ENCODE results near the gene PISD. TPM values are rescaled to one million over a fixed set of nuclear protein-coding genes. Genes with fewer than 3 reads are reported as not detected.
"Not testable (repeated sequence)": the region's sequence is repeated elsewhere in the genome, so short reads cannot be mapped to it uniquely, and the experiment has no call there.

The PISD gene
- total and polyA plus RNA-seq, 10 donors: 27.6 to 108 (median 65.0) TPM

- peak in 2 of 3 donors; percentile 7 to 49 for TF ChIP-seq POLR2AphosphoS5 (IDR thresholded peaks at IDR 0.05)
- no peak for TF ChIP-seq POLR2A (IDR thresholded peaks at IDR 0.05)
- no peak for TF ChIP-seq CTCF (IDR thresholded peaks at IDR 0.05 in 8 of 11, conservative IDR thresholded peaks at IDR 0.05 in 3 of 11)
- Histone ChIP-seq H3K4me3 (no peak overlapping the region), H3K27me3 (replicated peaks in 1 of 7) (no peaks in the 10 kb centered on the region), H3K36me3 (peaks cover 0 to 42% (median 37%) of the 10 kb centered on the region in 6 donors), H3K27ac (peak overlapping the region in 2 of 8 donors; percentile 4 to 35), H3K4me1 (peaks cover 0 to 14% (median 5%) of the 10 kb centered on the region in 6 donors), H3K9me3 (no peaks in the 10 kb centered on the region)
- DNase-seq: no peak
- intact Hi-C loops (cut with DNase I; ENCODE audit: low total_unique reads): no loop called here
- 91 to 96% (median 94%) methylated on average over 17 of the region's 17 CpGs for WGBS, 5 donors
Observed at GRCh38 chr22:31681349-31682345, 19.6 kb upstream of the PISD start.

- TF ChIP-seq CTCF (IDR thresholded peaks at IDR 0.05 in 8 of 11, conservative IDR thresholded peaks at IDR 0.05 in 3 of 11): no peak
- no peak for TF ChIP-seq POLR2A (IDR thresholded peaks at IDR 0.05)
- TF ChIP-seq POLR2AphosphoS5 (IDR thresholded peaks at IDR 0.05): no peak
- DNase-seq: no peak
- 64 to 71% (median 69%) methylated on average over 9 of the region's 9 CpGs for WGBS, 5 donors
- H3K27me3 ChIP-seq (replicated peaks in 1 of 7): no peaks in the 10 kb centered on the region
- H3K27ac ChIP-seq: peak overlapping the region in 3 of 8 donors; percentile 2 to 35 (median 29)
- peaks cover 0 to 21% (median 10%) of the 10 kb centered on the region in 6 donors for H3K4me1 ChIP-seq
- no peak overlapping the region for H3K4me3 ChIP-seq
- peaks cover 0 to 35% (median 32%) of the 10 kb centered on the region in 6 donors for H3K36me3 ChIP-seq
- no peaks in the 10 kb centered on the region for H3K9me3 ChIP-seq
- intact Hi-C loops (cut with DNase I; ENCODE audit: low total_unique reads): no loop called here
Observed at GRCh38 chr22:31680861-31681341, 18.9 kb upstream of the PISD start.

- TF ChIP-seq CTCF (IDR thresholded peaks at IDR 0.05 in 8 of 11, conservative IDR thresholded peaks at IDR 0.05 in 3 of 11) (no peak), POLR2A (IDR thresholded peaks at IDR 0.05) (no peak), POLR2AphosphoS5 (IDR thresholded peaks at IDR 0.05) (no peak)
- intact Hi-C loops (cut with DNase I; ENCODE audit: low total_unique reads): no loop called here
- Histone ChIP-seq H3K4me1 (peaks cover 0 to 32% (median 14%) of the 10 kb centered on the region in 6 donors), H3K9me3 (no peaks in the 10 kb centered on the region), H3K27ac (no peak overlapping the region), H3K36me3 (peaks cover 0 to 13% (median 11%) of the 10 kb centered on the region in 6 donors), H3K27me3 (replicated peaks in 1 of 7) (no peaks in the 10 kb centered on the region), H3K4me3 (no peak overlapping the region)
- DNase-seq: no peak
- WGBS, 5 donors: 88 to 95% (median 89%) methylated on average over 7 of the region's 7 CpGs
Observed at GRCh38 chr22:31678748-31679147, 16.7 kb upstream of the PISD start.

- H3K27ac ChIP-seq: peak overlapping the region; percentile 47 to 88 (median 81)
- WGBS, 5 donors: 2 to 4% (median 2%) methylated on average over 23 to 25 of the region's 25 CpGs
- H3K9me3 ChIP-seq: no peaks in the 10 kb centered on the region
- intact Hi-C loops (cut with DNase I; ENCODE audit: low total_unique reads): no loop called here
- H3K36me3 ChIP-seq: no peaks in the 10 kb centered on the region
- peaks cover 0 to 35% (median 14%) of the 10 kb centered on the region in 6 donors for H3K4me1 ChIP-seq
- peak; percentile 98 for DNase-seq
- H3K27me3 ChIP-seq (replicated peaks in 1 of 7): no peaks in the 10 kb centered on the region
- H3K4me3 ChIP-seq: peak overlapping the region; percentile 38 to 69 (median 48)
- TF ChIP-seq POLR2AphosphoS5 (IDR thresholded peaks at IDR 0.05): peak; percentile 85 to 93 (median 89)
- no peak for TF ChIP-seq CTCF (IDR thresholded peaks at IDR 0.05 in 8 of 11, conservative IDR thresholded peaks at IDR 0.05 in 3 of 11)
- TF ChIP-seq POLR2A (IDR thresholded peaks at IDR 0.05): no peak
Observed at GRCh38 chr22:31676700-31677099, 14.7 kb upstream of the PISD start.

- H3K27me3 ChIP-seq (replicated peaks in 1 of 7); intact Hi-C loops (cut with DNase I; ENCODE audit: low total_unique reads); H3K4me3 ChIP-seq; H3K9me3 ChIP-seq; DNase-seq; H3K36me3 ChIP-seq: not testable (repeated sequence)
- WGBS, 5 donors: 53 to 61% (median 57%) methylated on average over 5 of the region's 5 CpGs
- peaks cover 0 to 31% (median 10%) of the 10 kb centered on the region in 6 donors for H3K4me1 ChIP-seq
- H3K27ac ChIP-seq: peak overlapping the region in 4 of 8 donors; percentile 9 to 70 (median 50)
Observed at GRCh38 chr22:31674219-31674618, 12.2 kb upstream of the PISD start.

- not testable (repeated sequence) for H3K9me3 ChIP-seq; H3K27me3 ChIP-seq (replicated peaks in 1 of 7); DNase-seq; H3K36me3 ChIP-seq; H3K4me3 ChIP-seq; H3K27ac ChIP-seq
- peaks cover 0 to 21% (median 5%) of the 10 kb centered on the region in 6 donors for H3K4me1 ChIP-seq
- intact Hi-C loops (cut with DNase I; ENCODE audit: low total_unique reads): loop anchor here (10.0 kb wide), 2 partner anchors 76 to 306 kb away; no protein-coding TSS in a partner anchor
- WGBS, 5 donors: 82 to 92% (median 88%) methylated on average over 4 of the region's 4 CpGs
Observed at GRCh38 chr22:31668849-31669248, 6.8 kb upstream of the PISD start.
